ENCODE results near the gene RFXANK.

RFXANK gene

DNA sequence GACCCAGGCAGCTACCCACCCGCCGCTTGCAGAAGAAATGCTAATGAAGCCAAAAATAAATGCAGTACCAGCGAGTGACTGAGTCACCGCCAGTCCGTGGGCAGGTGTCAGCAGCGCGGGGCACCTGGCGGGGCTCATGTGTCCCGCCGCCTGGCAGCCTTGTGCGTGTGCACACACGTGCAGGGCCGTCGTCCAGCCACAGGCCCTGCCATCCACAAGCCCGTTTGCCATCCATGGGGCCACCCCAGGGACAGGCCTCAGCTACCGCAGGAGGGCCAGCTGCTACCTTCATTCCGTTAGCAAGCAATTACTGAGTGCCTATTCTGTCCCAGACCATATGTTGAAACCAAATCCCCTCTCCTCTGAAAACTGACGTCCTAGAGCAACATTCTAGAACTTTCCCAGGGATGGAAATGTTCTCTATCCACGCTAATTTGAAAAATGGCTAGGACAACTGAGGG, 40.2 kb downstream of the RFXANK start:
- DNase-seq (ENCODE audit: low read depth): no peak

DNA sequence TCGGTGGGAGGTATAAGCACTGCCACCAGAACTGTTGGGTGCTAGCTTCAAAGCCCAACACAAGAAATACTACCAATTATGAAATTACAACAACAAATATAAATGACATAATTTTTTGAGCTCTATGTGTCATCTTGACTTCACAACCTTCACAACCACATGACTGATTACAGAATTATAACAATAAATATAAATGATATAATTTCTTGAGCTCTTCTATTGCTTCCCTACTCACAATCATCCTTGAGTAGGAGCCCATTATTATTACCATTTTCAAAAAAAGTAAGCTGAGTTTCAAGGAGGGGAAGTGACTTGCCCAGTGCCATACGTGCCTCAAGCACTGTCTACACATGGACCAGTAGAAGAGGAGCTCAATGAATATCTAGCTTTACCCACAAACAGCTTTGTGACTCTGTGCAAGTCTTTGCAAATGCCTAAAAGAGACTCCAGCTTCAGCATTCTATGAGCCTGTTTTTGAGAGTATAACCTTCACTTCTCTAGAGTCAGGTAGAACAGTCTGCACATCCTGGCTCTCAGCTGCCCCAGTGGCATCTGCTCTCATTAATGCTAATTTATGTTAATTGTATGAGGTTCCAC, 42.3 kb downstream of the RFXANK start:
- DNase-seq (ENCODE audit: low read depth): no peak

DNA sequence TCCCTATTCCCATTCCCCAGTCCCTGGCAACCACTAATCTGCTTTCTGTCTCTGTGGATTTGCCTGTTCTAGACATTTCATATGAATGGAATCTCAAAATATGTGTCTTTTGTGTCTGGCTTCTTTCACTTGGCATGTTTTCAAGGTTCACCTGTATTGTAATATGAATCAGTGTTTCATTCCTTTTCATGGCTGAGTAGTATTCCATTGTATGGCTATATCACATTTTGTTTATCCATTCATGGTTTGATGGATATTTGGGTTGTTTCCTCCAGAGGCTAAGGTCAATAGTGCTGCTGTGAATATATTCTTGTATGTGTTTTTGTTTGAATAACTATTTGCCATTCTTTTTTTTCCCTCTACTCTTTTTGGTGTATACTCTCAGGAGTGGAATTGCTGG, 44.1 kb downstream of the RFXANK start:
- no peak for DNase-seq (ENCODE audit: low read depth)

- DNase-seq (ENCODE audit: low read depth): no peak
Measured at GRCh38 chr19:19238126-19238894, 46.3 kb downstream of the RFXANK start.

- no peak for DNase-seq (ENCODE audit: low read depth)
Measured at GRCh38 chr19:19239675-19240074, 47.6 kb downstream of the RFXANK start.

DNA sequence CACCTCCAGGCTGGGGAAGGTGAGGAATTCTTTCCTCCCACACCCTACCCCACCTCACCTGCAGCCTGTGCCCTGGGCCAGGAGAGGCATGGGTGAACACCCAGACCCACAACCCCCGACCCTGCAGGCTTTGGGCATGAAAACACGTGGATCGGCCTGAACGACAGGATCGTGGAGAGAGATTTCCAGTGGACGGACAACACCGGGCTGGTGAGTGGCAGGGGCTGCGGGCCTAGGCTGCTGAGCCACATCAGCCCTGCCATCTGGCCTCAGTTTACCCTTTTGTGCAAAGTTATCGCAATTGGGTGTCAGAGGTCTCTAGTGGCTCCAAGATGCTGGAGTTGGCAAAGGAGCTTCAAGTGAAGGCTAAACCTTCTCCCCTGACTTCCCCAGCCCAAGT, 48.4 kb downstream of the RFXANK start:
- no peak for DNase-seq (ENCODE audit: low read depth)

DNA sequence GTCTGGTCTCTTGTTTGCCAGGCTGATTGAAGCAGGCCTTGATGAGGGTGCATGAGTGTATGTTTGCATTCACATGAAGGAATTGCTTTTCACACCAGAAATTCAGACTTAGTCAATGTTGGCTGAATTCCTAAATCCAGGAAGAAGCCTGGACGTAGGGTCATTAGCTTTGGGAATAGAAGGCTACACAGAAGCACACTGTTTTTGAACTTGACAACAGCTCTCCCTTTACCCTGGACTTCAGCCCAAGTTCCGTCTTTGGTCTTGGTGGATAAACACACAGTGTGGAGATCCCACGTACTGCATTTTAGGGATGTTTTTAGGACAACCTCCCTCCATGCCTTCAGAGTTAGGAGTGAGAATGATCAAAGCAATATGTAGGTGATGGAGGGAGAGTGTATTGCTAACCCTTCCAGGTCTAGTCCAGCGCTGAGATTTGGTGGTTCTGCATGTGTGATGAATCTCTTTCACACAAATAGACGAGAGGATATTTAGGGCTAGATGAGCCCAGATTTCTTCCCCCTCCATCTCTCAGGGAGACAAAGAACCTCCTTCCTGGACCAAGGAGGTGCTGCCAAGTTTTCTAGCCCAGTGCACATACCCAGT, 58.2 kb downstream of the RFXANK start:
- DNase-seq (ENCODE audit: low read depth): no peak

Data from activated T-helper 9 cell treated with anti-CD3 and anti-CD28 coated beads, Interleukin-2, amount 50 U/mL, for 16 hours (primary cell).